ENCODE results near the gene CHRNA5.

CHRNA5 gene

DNA sequence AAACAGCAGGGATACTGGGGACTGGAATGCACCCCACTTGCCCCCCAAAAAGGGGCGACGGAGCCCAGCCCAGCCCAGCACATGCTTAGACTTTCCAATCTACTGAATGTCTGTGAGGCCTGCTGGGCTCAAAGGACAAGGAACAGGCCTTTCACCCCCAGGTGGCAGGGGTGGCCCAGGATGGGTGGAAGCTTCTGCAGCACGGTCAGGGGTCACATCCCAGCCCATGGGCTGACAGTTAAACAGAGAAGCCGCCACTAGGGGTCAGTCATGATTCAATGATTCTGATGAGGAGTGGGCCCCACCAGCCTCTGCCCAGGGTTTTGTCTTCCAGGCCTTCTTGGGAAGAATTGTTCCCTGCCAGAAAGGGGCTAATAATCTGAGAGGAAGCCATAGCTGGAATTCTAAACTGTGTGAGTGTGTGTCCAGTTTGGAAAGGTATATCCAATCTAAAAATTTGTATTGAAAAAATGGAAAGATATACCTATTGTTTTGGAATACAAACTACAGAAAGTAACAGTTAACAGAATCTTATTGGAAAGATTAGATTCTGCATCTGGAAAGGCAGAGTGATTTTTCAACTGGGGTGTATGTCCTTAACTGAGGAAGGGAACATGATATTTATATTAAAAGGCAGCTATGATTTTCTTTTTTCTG, 73.5 kb downstream of the CHRNA5 start:
- peak; percentile 25 for DNase-seq (ENCODE audit: low spot score)
- FAIRE-seq = no peak

DNA sequence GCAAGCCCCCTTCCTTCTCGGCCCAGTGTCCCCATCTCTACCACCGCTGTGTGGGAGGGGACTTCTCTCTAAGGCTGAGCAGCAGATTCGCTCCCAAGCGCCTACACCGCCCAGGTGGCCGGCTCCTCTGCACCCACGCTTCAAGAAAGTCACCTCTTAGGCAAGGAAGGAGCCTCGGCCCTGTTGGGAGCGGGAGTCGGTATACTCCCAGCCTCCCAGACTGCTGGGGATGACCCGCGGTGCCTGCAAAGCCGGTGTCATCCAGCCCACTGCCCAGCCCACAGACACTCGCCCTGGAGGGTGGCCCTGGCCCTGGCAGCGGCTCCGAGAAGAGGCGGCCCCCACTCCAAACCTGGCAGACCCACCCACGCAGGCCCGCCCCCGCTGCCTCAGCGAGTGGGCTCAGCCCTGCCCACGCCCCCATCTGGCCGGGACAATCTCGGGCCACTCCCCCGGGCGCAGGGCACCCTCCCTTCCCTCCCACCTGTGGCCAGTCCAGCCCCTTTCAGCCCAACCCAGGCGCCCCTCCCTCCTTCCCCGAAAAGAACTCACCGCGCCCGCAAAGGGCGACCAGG, 75.3 kb downstream of the CHRNA5 start:
- DNase-seq (ENCODE audit: low spot score) (no peak), FAIRE-seq (no peak)

DNA sequence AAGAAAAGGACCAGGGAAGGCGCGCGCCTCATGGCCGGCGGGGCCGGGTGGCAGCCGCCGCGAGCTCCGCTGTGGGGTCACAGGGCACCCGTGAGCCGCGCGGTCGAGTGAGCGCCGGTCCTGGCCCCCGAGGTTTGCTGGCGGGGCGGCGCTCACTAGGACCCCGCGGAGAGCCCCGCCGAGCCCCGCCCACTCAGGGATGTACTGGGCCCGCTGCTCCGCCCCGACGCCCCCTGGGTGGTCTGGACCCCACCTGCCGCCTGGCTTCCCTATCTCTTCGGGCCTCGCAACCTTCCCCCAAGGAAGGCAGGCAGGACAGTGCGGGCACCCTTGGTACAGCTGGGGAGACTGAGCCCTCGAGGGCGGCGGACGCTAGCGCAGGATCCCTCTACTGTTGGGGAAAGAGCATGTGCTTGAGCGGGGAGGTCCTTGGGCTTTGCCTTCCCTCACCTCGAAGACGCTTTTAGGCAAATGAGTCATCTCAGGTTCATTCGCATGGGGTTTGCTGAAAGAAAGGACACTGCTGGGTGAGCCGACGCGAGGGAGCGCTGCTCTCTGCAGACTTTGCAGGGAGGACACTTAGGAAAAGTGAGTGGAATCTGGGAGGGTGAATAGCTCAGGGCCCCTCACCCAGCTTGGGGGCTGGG, 75.9 kb downstream of the CHRNA5 start, which contains the start of gene CHRNB4:
Gene CHRNB4 (minus strand): TSS at position 109 of the 647 bp plus-strand sequence. CDS start 77 bp downstream, at position 32.
- FAIRE-seq = no peak
- DNase-seq (ENCODE audit: low spot score) = no peak

DNA sequence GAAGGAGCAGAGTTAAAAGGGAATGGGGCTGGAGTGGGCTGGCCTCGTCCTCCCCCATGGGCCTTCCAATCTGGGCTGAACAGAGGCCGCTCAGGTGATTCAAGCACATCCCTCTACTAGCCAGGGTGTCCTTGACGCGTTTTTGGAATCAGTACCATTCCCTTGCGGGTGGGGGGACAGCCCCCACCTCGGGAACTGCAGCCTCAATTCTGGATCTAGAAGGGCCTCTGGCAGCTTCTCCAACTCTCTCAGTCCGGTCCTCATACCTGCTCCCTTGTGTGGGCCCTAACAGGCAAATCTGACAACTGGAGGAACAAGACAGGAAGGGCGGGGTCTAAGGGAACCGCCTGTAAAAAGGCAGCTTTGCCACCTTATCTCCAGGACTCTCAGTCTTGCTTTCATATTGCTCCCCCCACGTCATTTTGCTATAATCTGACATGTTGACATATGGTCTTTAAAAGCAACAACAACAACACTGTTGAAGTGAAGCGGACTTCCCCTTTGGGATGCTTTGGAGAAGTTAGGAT, 76.5 kb downstream of the CHRNA5 start:
- FAIRE-seq = no peak
- no peak for DNase-seq (ENCODE audit: low spot score)

DNA sequence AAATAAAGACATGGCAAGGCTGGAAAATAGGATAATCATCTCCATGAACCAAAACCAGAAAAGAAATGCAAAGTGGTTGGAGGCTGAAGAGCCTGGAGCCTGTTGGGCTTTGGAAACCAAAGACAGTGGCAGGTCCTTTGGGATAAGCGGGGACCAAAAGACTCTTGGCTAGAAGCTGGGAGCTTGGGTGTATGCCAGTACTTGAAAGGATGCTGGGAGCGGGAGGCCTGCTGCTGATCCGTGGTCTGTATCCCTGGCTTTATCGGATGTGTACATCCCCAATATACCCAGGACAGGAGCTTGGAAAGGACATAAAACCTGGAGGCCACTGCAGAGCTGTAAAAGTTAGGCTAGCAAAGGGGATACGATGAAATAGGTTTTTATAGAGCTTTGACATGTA, 77.0 kb downstream of the CHRNA5 start:
- no peak for FAIRE-seq
- DNase-seq (ENCODE audit: low spot score) = no peak
